Measurements from ENCODE around the gene DAPK1.

DAPK1 gene

GRCh38 chr9:87581513-87581912 is 83.8 kb downstream of the DAPK1 start:
- Histone ChIP-seq H3K27ac (ENCODE audit: low read depth, low read length, poor library complexity, severe bottlenecking) (no peak overlapping the region), H3K27me3 (ENCODE audit: insufficient read depth, low read length) (peaks cover 3% of the 10 kb centered on the region; the same call in 1 of the 2 replicates), H3K4me1 (ENCODE audit: insufficient read depth, low read length, severe bottlenecking) (no peaks in the 10 kb centered on the region), H3K9me2 (ENCODE audit: low read depth, low read length) (no peaks in the 10 kb centered on the region), H3K4me2 (ENCODE audit: low read length) (no peak overlapping the region), H3K9ac (ENCODE audit: low read length) (no peak overlapping the region), H4K20me1 (ENCODE audit: insufficient read depth, low read length) (no peaks in the 10 kb centered on the region), H3K79me2 (ENCODE audit: insufficient read depth, low read length) (no peaks in the 10 kb centered on the region), H3F3A (ENCODE audit: insufficient read depth, low read length) (no peaks in the 10 kb centered on the region), H3K36me3 (ENCODE audit: insufficient read depth, low read length) (no peaks in the 10 kb centered on the region), H3K4me3 (ENCODE audit: low read depth, low read length, poor library complexity, severe bottlenecking) (no peak overlapping the region), H3K9me3 (ENCODE audit: low read length) (no peaks in the 10 kb centered on the region), H2AFZ (ENCODE audit: low read length) (no peak overlapping the region)
- no peak for TF ChIP-seq EZH2 (IDR thresholded peaks at IDR 0.05; ENCODE audit: borderline replicate concordance, low read length)

GRCh38 chr9:87581949-87582637 is 84.4 kb downstream of the DAPK1 start:
- Histone ChIP-seq H3K27me3 (ENCODE audit: insufficient read depth, low read length) (peaks cover 2% of the 10 kb centered on the region; the same call in 1 of the 2 replicates), H3K36me3 (ENCODE audit: insufficient read depth, low read length) (no peaks in the 10 kb centered on the region), H4K20me1 (ENCODE audit: insufficient read depth, low read length) (no peaks in the 10 kb centered on the region), H3K79me2 (ENCODE audit: insufficient read depth, low read length) (no peaks in the 10 kb centered on the region), H3K4me3 (ENCODE audit: low read depth, low read length, poor library complexity, severe bottlenecking) (no peak overlapping the region), H3F3A (ENCODE audit: insufficient read depth, low read length) (no peaks in the 10 kb centered on the region), H3K9me2 (ENCODE audit: low read depth, low read length) (no peaks in the 10 kb centered on the region), H3K4me2 (ENCODE audit: low read length) (no peak overlapping the region), H3K9me3 (ENCODE audit: low read length) (no peaks in the 10 kb centered on the region), H3K9ac (ENCODE audit: low read length) (no peak overlapping the region), H2AFZ (ENCODE audit: low read length) (no peak overlapping the region), H3K27ac (ENCODE audit: low read depth, low read length, poor library complexity, severe bottlenecking) (no peak overlapping the region), H3K4me1 (ENCODE audit: insufficient read depth, low read length, severe bottlenecking) (no peaks in the 10 kb centered on the region)
- TF ChIP-seq CTCF (IDR thresholded peaks at IDR 0.05; ENCODE audit: low read length) = no peak
- no peak for TF ChIP-seq EZH2 (IDR thresholded peaks at IDR 0.05; ENCODE audit: borderline replicate concordance, low read length)

GRCh38 chr9:87584326-87584725 is 86.7 kb downstream of the DAPK1 start:
- H3K79me2 ChIP-seq (ENCODE audit: insufficient read depth, low read length) = no peaks in the 10 kb centered on the region
- H3F3A ChIP-seq (ENCODE audit: insufficient read depth, low read length) = no peaks in the 10 kb centered on the region
- H3K36me3 ChIP-seq (ENCODE audit: insufficient read depth, low read length) = no peaks in the 10 kb centered on the region
- no peak overlapping the region for H2AFZ ChIP-seq (ENCODE audit: low read length)
- H4K20me1 ChIP-seq (ENCODE audit: insufficient read depth, low read length) = no peaks in the 10 kb centered on the region
- H3K9me2 ChIP-seq (ENCODE audit: low read depth, low read length) = no peaks in the 10 kb centered on the region
- no peaks in the 10 kb centered on the region for H3K27me3 ChIP-seq (ENCODE audit: insufficient read depth, low read length)
- TF ChIP-seq CTCF (IDR thresholded peaks at IDR 0.05; ENCODE audit: low read length) = no peak
- no peak for TF ChIP-seq EZH2 (IDR thresholded peaks at IDR 0.05; ENCODE audit: borderline replicate concordance, low read length)
- no peak overlapping the region for H3K27ac ChIP-seq (ENCODE audit: low read depth, low read length, poor library complexity, severe bottlenecking)
- H3K4me2 ChIP-seq (ENCODE audit: low read length) = no peak overlapping the region
- no peaks in the 10 kb centered on the region for H3K4me1 ChIP-seq (ENCODE audit: insufficient read depth, low read length, severe bottlenecking)
- no peaks in the 10 kb centered on the region for H3K9me3 ChIP-seq (ENCODE audit: low read length)
- H3K9ac ChIP-seq (ENCODE audit: low read length) = no peak overlapping the region
- no peak overlapping the region for H3K4me3 ChIP-seq (ENCODE audit: low read depth, low read length, poor library complexity, severe bottlenecking)

Data from OCI-LY1 (cell line).